ENCODE results near the gene TMTC1. TPM values are rescaled to one million over a fixed set of nuclear protein-coding genes. Genes with fewer than 3 reads are reported as not detected.

The TMTC1 gene
- total and polyA plus RNA-seq, 2 donors (not counting 1 experiment from before 2014, with no cell fraction given), result not detected

DNA sequence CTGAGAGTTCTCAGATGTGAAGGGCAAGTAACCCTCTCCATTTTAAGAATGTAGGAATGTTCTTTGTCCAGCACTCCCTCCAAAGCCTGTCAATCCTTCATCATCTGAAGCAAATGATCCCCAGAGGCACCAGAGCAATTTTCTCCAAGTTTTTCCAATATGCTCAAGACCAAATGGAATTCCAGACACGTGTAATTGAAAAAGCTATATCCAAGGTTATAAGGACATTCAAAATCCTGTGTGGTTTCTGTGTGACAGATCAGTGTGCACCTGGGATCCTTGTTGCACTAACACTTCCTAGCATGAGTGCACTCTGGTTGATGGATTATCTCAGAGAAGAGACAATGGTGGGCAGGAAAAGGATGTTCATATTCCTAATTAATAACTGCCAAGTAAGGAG, 220.7 kb downstream of the TMTC1 start:
- Mint-ChIP-seq H3K4me1 (peaks cover 2% of the 10 kb centered on the region), H3K27ac (no peak overlapping the region), H3K27me3 (peaks cover 22% of the 10 kb centered on the region), H3K9me3 (ENCODE audit: insufficient read depth) (no peaks in the 10 kb centered on the region), H3K4me3 (no peak overlapping the region)
- ChIA-PET CTCF (interaction anchor here (1.3 kb wide), 1 partner anchor 10 kb away, joined by 3 read pairs; no protein-coding TSS in a partner anchor), POLR2A (no interaction called here)
- WGBS (ENCODE audit: insufficient coverage), result 100% methylated on average over 1 of the region's 1 CpG
- Histone ChIP-seq H3K9me3 (ENCODE audit: control extremely low read depth in 1 of 3, control insufficient read depth in 2 of 3, insufficient read depth in 1 of 3, low read length in 2 of 3) (no peaks in the 10 kb centered on the region), H3K4me1 (ENCODE audit: control insufficient read depth in 2 of 2, insufficient read depth in 2 of 2, low read length in 2 of 2) (no peaks in the 10 kb centered on the region), H3K36me3 (replicated peaks in 1 of 2; ENCODE audit: control extremely low read depth in 1 of 2, control insufficient read depth in 1 of 2, extremely low read depth in 1 of 2, insufficient read depth in 2 of 2, low read length in 1 of 2) (no peaks in the 10 kb centered on the region), H3K9ac (ENCODE audit: low read length) (no peak overlapping the region), H3K4me2 (replicated peaks; ENCODE audit: low read depth, low read length, poor library complexity, severe bottlenecking) (no peak overlapping the region), H3K27me3 (replicated peaks in 1 of 4; ENCODE audit: control extremely low read depth in 1 of 4, control insufficient read depth in 3 of 4, insufficient read depth in 4 of 4, low read length in 3 of 4) (no peaks in the 10 kb centered on the region), H3K27ac (ENCODE audit: low read length in 2 of 2) (no peak overlapping the region), H3K4me3 (ENCODE audit: control extremely low read depth in 1 of 5, extremely low read depth in 1 of 5, insufficient read depth in 1 of 5, low read depth in 2 of 5, low read length in 4 of 5) (no peak overlapping the region), H3K79me2 (ENCODE audit: control insufficient read depth, insufficient read depth, low read length) (no peaks in the 10 kb centered on the region), H2AFZ (ENCODE audit: insufficient read depth, low read depth, low read length, poor library complexity, severe bottlenecking) (no peak overlapping the region), H4K20me1 (ENCODE audit: control insufficient read depth, insufficient read depth, low read length, poor library complexity, severe bottlenecking) (no peaks in the 10 kb centered on the region)
- DNase-seq, result no peak
- TF ChIP-seq EZH2 (IDR thresholded peaks at IDR 0.05; ENCODE audit: borderline replicate concordance, insufficient read depth, low read depth, low read length, poor library complexity, severe bottlenecking), result no peak
- TF ChIP-seq, protein P1, sequence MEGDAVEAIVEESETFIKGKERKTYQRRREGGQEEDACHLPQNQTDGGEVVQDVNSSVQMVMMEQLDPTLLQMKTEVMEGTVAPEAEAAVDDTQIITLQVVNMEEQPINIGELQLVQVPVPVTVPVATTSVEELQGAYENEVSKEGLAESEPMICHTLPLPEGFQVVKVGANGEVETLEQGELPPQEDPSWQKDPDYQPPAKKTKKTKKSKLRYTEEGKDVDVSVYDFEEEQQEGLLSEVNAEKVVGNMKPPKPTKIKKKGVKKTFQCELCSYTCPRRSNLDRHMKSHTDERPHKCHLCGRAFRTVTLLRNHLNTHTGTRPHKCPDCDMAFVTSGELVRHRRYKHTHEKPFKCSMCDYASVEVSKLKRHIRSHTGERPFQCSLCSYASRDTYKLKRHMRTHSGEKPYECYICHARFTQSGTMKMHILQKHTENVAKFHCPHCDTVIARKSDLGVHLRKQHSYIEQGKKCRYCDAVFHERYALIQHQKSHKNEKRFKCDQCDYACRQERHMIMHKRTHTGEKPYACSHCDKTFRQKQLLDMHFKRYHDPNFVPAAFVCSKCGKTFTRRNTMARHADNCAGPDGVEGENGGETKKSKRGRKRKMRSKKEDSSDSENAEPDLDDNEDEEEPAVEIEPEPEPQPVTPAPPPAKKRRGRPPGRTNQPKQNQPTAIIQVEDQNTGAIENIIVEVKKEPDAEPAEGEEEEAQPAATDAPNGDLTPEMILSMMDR (IDR thresholded peaks at IDR 0.05), result no peak
- intact Hi-C loops (cut with micrococcal nuclease), result no loop called here
- no peak for ATAC-seq (ENCODE audit: low read depth)

DNA sequence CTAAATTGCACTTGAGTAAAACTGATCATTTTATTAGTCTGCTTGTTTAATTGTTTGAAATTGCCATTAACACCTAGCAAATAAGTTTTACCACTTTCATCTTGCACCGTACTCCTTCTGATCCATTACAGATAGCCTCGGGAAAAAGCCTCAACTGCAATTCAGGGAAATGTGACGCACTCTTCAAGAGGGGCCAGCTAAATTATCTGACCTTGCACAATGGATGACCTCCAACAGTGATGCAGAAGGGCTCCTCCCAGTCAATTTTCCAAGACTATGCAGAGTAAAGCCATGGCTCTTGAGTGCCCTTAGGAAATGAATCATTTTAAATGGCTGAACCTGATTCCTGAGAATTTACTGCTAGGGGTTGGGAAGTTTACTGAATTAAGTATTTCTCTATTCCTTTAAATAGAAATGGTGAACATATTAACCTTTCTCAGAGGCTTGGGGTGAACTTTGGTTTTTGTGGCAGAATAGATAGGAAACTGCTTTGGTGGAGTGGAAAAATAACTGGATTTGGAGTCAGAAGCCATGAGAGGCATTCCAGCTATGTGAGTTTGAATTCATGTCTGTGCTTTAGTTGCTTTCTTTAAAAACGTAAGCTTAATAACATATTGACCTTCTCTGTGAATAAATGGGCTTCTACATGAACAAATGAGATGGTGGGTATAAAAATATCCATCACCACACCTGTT, 221.5 kb downstream of the TMTC1 start:
- Mint-ChIP-seq H3K4me1 (peaks cover 2% of the 10 kb centered on the region), H3K4me3 (no peak overlapping the region), H3K27ac (no peak overlapping the region), H3K9me3 (ENCODE audit: insufficient read depth) (no peaks in the 10 kb centered on the region), H3K27me3 (peaks cover 22% of the 10 kb centered on the region)
- Histone ChIP-seq H3K4me3 (ENCODE audit: control extremely low read depth in 1 of 5, extremely low read depth in 1 of 5, insufficient read depth in 1 of 5, low read depth in 2 of 5, low read length in 4 of 5) (no peak overlapping the region), H3K27ac (ENCODE audit: low read length in 2 of 2) (no peak overlapping the region), H3K4me2 (replicated peaks; ENCODE audit: low read depth, low read length, poor library complexity, severe bottlenecking) (no peak overlapping the region), H4K20me1 (ENCODE audit: control insufficient read depth, insufficient read depth, low read length, poor library complexity, severe bottlenecking) (no peaks in the 10 kb centered on the region), H3K9me3 (ENCODE audit: control extremely low read depth in 1 of 3, control insufficient read depth in 2 of 3, insufficient read depth in 1 of 3, low read length in 2 of 3) (no peaks in the 10 kb centered on the region), H3K36me3 (replicated peaks in 1 of 2; ENCODE audit: control extremely low read depth in 1 of 2, control insufficient read depth in 1 of 2, extremely low read depth in 1 of 2, insufficient read depth in 2 of 2, low read length in 1 of 2) (no peaks in the 10 kb centered on the region), H3K27me3 (replicated peaks in 1 of 4; ENCODE audit: control extremely low read depth in 1 of 4, control insufficient read depth in 3 of 4, insufficient read depth in 4 of 4, low read length in 3 of 4) (no peaks in the 10 kb centered on the region), H3K4me1 (ENCODE audit: control insufficient read depth in 2 of 2, insufficient read depth in 2 of 2, low read length in 2 of 2) (no peaks in the 10 kb centered on the region), H2AFZ (ENCODE audit: insufficient read depth, low read depth, low read length, poor library complexity, severe bottlenecking) (no peak overlapping the region), H3K9ac (ENCODE audit: low read length) (no peak overlapping the region), H3K79me2 (ENCODE audit: control insufficient read depth, insufficient read depth, low read length) (no peaks in the 10 kb centered on the region)
- ATAC-seq (ENCODE audit: low read depth) (no peak), DNase-seq (no peak)
- WGBS (ENCODE audit: insufficient coverage), result 93% methylated on average over 3 of the region's 4 CpGs
- ChIA-PET POLR2A (no interaction called here), CTCF (interaction anchor here (1.3 kb wide), 1 partner anchor 9 kb away, joined by 3 read pairs; no protein-coding TSS in a partner anchor)
- intact Hi-C loops (cut with micrococcal nuclease), result no loop called here
- TF ChIP-seq, protein P1 (IDR thresholded peaks at IDR 0.05), result no peak
- no peak for TF ChIP-seq EZH2 (IDR thresholded peaks at IDR 0.05; ENCODE audit: borderline replicate concordance, insufficient read depth, low read depth, low read length, poor library complexity, severe bottlenecking)

Data from B cell (primary cell).